Medulla oblongata (tissue), 1 donor: ENCODE data around the gene LIPC.

Experiments used
- DNase-seq: peaks from one replicate; pipeline ENCODE4 v3.0.0-alpha.2; 2015; ENCODE audit errors: extremely low spot score

Gene LIPC

DNA sequence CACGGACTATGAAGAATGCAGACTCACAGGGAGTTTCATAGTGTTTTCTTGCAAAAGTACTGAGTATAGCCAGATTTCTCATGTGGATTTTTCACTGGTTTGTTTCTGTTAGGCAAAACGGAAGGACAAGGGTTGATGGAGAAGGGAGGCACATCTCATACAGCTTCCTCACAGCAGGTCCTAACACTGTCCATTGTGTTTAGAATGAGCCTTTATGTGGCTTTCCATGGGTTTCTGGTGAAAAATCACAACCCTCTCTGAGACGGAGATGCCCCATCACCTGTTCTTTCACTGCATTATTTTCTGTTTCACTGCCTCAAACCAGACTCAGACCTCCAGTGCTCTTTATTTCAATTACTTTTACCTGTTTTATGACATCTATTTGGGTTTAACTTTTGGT lies 25.0 kb upstream of the LIPC start:
- DNase-seq = no peak

DNA sequence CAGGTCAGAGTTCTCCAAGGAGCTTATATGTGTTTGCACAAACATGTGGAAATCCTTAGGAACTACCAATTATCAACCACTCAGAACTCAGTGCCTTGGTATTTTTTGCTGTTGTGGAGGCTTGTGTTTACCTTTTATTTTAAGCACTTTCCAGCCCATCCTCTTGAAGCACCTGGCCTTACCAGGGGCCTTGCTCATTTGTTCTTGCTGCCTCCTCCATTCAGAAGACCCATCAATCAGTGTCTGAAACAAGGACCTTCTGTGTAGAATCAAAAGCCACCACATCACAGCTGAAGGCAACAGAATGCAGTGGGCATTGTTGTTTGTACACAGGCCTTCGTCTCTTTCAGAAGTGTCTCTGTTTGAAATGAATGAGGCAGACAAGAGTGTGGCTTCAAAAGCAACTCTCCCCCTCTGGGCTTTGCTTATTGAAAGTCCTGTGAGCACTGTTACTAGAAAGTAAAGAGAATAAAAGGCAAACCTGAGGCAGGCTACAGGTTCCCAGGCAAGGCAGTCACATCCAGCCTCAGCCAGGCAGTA lies 24.5 kb upstream of the LIPC start:
- peak; percentile 95 for DNase-seq

DNA sequence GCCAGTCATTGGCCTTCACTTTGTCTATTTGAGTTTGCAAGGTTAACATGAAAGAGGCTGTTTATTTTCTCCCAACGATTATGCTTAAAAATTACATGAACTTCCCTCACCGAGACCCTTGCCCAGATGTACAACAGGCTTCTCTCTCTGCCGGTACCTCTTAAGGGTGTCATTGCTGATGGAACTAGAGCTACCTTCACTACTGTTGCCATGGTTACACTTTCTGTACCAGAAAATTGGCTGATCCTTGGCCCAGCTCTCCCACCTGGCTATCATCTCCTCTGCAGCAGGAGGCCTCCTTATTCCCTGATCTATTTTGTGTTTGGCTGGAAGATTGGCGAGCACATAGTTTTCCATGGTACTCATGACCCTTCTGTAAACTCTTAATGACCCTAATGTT lies 24.0 kb upstream of the LIPC start:
- no peak for DNase-seq

DNA sequence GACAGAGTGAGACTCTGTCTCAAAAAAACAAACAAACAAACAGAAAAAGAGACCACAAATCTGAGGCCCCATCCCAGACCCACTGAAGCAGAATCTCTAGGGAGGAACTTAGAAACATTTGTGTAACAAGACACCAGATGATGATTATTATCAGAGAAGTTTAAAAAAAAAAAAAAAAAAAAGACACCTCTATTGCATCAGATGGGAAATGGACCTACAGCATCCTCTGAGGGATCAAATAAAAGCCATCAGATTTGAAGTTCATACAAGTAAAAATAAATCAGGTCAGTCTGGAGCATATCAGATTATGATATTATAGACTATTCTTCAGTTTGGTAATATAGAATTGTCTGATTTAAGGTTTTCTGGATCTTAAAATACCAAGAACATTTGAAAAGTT lies 21.9 kb upstream of the LIPC start:
- no peak for DNase-seq

DNA sequence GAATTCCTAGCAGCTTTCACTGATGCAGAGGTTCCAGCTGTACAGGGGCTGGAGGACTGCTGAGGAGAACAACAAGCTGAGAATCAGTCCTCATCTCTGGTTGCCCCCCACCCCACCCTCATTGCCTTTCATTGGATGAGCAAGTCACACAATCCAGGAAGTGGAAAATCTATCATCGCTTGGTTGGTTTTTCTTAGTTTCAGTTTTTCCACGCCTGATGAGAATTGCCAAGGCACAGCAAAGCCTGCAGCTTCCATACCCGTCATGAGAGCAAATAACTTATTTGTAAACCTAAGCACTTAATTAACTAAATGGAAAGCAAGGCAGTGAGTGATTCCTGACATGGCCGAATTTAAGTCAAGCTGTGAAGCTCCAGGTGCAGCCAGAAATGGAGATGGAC lies 21.4 kb upstream of the LIPC start:
- DNase-seq = peak; percentile 50

DNA sequence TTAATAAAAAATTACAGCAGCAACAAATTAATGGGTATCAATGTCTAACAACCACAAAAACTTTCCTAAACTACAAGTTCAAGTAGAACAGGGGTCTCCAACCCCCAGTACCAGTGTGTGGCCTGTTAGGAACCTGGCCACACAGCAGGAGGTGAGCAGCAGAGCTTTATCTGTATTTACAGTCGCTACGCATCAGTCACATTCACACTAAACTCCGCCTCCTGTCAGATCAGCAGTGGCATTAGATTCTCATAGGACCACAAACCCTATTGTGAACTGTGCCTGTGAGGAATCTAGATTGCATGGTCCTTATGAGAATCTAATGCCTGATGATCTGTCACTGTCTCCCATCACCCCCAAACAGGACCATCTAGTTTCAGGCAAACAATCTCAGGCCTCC lies 18.5 kb upstream of the LIPC start:
- DNase-seq = no peak

DNA sequence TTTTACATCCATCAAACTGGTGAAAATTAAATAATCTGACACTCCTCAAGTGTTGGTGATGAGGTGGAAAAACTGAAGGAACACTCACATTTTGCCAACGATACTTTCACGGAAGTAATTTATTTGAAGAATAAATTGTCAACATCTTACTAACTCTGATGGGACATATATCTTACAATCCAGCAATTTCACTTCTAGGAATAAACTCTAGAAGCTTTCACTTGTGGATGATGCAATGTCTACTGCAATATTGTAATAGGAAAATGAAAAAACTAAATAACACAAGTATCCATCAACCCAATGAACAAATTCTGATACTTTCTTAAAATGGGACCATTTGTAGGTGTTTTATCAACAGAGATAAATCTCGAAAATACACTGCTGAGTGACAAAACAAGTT lies 16.2 kb upstream of the LIPC start:
- DNase-seq = no peak

DNA sequence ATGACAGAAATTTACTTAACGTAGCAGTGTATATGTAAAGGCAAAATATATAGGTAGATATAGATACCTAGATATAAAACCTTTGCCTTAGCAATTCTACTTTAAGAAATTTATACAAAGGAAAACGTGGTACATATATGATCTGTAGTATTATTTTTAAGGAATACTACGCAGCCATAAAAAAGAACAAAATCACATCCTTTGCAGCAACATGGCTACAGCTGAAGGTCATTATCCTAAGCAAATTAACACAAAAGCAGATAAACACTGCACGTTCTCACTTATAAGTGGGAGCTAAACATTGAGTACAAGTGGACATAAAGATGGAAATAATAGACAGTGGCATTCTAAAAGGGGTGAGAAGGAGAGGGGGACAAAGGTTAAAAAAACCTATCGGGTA lies 14.8 kb upstream of the LIPC start:
- no peak for DNase-seq

DNA sequence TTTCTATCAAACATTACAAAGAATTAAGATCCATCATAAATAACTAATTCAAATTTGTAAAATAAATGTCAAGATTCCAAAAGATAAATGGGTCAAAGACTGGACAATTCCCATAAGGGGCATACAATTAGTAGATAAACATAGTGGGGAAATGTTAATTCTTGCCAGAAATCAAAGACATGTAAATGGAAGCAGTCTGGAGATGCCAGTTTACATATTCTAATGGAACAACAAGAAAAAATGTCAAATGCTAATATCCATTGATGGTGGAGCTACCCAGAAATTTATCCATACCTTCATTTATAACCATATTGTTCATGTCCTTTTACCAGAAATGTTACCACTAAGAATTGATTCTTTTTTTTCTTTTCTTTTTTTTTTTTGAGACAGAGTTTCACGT lies 13.7 kb upstream of the LIPC start:
- DNase-seq = no peak

DNA sequence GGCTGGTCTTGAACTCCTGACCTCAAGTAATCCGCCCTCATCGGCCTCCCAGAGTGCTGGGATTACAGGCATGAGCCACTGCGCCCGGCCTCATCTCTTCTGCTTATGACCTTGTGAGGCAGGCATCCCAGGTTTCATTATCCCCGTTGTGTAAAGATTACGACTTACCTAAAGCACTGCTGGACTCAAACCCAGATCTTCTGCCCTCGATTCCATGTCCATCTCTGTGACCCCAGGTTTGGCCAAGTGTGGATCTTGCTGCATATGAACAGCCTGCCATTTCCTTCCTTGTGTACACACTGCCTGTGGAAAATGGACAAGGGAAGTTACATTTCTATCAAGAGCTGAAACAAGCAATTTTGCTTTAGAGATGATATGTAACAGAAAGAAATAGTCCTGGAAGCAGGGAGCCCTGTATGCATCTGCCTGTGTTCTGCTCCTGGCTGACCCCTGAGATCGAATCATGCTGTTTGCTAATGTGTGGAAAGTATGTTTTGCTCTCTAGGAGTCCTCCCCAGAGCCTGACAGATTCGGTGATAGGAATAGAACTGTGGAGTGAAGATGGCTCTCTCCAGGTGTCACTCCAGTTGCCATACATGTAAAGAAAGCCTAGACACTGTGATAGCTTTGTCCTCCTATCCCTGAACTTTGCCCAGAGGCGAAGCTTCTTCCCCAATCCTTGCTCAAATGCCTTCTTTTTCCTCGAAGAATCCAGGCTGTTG lies 11.8 kb upstream of the LIPC start:
- no peak for DNase-seq

DNA sequence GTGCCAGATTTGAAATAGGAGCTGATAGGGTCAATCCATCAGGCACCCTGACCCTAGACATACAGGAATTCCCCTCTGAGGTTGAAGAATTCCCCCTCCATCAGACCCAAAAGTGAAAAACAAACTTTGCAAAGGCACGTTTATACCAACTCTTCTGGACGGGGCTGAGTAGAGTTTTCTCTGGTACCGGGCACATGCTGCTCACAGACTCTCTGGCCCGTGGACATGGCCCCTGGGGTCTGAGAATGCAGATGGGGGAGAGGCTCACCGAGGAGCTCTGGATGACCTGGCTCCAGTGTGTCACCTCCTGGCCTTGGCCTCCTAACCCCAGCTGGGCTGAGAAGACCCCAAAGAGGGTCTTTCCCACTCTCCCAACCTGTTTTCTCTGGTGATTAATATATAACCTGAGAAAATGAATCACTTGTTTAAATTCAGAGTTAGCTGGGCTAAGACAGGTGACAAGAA lies 11.2 kb upstream of the LIPC start:
- DNase-seq = no peak

DNA sequence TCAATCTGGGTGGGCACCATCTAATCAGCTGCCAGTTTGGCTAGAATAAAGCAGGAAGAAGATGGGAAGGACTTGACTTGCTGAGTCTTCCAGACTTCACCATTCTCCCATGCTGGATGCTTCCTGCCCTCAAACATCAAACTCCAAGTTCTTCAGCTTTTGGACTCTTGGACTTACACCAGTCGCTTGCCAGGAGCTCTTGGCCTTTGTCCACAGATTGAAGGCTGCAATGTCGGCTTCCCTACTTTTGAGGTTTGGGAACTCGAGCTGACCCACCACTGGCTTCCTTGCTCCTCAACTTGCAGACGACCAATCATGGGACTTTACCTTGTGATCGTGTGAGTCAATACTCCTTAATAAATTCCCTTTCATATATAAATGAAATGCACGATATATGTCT lies 8.6 kb upstream of the LIPC start:
- DNase-seq = no peak

DNA sequence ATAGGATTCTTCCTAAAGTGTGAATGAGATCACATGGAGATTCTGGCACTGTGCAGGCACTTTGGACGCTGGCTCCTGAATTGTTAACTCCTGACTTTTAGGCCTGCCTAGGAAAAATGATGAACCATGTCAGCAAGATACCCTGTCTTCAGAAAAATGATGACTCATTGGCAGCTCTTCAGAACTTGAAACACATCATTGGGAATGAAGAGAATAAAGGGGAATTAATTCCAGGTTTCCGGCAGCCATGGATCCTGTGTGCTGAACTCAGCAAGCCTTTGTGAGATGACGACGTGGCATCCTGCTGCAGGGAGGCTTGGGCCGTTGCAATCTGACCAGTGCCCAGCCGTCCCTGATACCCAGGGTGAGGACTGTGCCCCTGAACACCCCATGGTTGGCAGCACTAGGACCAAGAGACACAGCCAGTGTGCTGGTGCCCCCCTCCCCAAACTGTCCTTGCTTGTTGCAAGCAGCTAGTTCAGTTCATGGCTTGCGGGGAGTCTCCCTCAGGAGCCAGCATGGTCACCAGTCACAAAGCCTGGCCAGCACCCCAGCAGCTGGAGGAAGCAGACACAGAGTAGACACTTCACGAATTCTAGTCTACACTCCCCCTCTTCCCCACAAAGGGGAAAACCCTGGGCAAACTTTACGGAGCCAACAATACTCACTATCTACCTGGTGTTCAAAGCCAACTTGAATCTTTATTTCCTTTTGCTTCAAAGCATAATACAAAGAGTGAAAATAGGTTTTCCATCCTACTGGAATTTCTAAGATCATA lies 7.8 kb upstream of the LIPC start:
- DNase-seq = no peak

DNA sequence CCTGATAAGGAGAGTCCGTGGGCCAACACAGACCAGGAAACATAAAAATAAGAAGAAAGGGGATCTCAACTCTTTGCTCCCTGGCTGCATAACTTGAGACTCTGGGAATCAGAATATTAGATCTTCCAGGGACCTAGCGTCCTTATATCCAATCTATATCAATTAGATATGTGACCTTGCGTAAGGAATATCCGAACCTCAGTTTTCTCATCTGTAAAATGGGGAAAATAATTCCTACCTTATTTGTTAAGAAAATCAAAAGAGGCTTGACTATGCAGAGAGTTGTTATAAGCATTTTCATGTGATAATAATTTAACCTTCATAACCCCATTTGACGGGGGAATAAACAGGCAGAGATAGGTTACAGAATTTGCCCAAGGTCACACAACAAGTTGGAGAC lies 7.1 kb upstream of the LIPC start:
- DNase-seq = no peak

DNA sequence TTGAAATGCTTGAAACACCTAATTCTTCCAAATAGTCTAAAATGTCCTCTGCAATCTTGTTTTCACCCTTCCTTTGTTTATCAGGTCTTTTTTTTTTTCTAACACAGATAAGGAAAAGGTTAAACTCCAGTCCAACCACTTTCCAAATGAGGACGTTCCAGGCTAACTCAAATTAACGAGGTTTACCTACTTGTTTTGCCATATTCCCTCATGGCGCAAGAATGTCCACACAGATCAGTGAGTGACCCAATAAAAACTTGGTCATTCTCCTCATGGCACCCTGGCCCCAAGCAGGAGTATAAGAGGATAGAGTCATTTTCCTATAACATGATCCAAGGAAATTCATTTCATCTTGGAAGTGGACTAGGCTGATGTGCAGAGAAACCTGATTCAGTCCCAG lies 6.6 kb upstream of the LIPC start:
- no peak for DNase-seq

DNA sequence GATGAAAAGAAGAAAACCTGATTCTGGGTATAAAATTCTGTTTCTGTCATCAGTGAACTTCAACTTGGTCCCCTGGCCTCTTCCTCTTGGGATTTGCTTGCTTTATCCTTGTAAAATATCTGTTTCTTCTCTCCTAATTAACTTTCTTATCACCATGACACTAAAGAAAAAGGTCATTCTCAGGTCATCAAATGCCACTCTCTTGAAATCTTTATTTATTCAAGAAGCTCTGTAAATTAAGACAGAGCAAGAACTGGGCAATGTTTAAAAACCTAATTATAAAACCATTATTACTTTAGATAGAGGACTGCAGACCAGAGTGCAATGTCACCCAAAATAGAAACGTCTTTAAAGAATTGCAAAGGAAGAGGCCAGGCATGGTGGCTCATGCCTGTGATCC lies 6.0 kb upstream of the LIPC start:
- DNase-seq = no peak

DNA sequence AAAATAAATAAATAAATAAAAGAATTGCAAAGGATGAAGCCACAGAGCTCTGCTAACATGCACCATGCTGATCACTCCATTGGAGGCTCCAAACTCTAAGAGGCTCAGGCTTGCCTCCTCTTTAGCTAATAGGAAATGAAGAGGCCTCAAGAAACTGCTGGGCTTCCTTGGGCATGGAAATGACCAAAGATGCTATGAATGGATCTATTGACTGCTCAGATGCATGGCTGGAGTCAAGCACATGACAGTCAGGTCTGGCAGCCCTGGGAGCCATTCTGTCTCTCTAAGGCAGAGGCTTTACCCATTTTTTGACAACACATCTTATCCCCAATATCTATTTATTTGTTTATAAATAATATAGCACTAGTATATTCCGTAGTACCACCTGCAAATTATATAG lies 5.3 kb upstream of the LIPC start:
- no peak for DNase-seq

DNA sequence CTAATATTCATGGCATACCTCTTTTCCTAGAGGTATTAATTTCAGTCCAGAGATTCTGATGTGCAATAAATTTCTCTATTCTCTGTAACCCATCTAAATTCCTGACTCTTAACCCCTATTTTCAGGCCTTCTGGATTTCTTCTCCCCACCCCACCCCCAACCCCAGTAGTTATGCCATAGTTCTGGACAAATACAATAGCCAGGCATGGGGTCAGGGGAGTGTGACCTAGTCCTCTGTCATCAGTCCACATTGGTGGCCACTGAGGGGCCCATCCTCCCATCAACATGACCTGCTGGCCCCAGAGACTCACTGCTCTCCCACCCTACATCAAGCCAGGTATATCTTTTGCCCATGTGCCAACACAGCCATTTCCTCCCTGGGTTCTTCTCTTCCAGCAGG lies 3.8 kb upstream of the LIPC start:
- no peak for DNase-seq

DNA sequence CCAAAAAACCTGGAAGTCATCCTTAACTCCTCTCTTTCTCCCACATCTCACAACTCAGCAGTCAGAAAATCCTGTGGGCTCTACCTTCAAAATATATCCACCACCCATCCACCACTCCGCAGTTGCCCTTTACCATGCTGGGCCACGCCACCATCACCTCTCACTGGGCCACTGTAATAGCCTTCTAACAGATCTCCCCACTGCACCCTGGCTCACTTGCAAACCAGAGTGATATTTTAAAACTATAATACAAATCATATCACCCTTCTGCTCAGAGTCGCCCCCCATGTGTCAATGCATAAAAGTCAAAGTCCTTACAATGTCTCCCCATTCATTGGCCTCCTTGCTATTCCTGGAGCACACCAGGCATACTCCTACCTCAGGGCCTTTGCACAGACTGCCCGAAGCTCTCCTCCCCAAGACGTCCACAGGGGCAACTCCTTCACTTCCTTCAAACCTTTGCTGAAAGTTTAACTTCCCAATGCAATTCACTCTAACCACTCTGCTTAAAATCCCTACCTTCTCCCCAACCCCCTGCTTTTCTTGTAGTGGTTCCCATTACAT lies 1.5 kb upstream of the LIPC start:
- no peak for DNase-seq

DNA sequence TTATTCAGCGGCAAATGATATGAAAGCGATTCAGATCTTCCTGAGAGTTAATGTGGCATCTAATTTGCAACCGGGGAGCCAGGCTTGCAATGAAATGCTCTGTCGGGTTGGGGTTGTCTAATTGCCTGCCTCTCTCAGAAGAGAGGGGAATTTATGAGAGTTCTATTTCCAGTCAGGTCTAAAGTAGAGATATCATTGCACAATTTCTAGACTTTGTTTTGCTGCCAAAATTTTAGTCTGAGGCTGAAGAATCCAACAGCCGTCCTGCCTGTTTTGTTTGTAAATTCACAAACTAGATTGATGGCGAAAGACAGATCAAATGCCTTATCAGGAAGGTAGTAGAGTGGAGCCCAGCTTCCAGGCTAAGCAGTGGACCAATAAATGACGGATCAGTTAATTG lies 610 bp downstream of the LIPC start:
- no peak for DNase-seq

DNA sequence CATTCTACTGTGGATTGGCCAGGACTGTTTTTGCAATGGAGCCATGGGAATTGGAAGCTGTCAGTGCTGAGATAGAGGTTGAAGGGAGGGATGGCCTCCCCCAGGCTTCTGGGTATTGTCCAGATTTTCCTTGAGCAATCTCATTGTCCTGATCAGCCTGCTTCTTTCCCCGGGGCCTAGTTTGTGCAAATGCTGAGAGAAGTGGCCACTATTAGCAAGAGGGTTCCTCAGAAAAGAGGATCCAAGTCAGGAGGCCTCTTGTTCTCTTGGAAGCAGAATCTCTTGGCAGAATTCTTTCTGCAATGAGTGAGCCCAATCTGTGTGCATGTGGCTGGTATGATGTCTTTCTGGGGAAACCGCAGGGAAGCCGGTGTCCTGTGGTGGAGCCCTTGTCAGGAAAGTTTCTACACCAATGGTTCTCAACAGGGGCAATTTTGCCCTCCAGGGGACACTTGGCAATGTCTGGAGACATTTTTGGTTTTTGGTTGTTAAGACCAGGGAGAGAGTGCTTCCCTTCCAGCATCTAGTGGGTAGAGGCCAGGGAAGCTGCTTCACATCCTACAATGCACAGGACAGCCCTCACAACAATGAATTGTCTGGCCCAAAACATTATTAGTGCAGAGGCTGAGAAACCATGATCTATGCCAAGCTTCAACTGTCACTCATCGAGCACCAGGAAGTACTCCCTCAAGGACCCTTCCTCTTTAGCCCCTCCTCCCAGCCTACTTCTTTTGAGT lies 2.0 kb downstream of the LIPC start:
- DNase-seq = peak; percentile 74

DNA sequence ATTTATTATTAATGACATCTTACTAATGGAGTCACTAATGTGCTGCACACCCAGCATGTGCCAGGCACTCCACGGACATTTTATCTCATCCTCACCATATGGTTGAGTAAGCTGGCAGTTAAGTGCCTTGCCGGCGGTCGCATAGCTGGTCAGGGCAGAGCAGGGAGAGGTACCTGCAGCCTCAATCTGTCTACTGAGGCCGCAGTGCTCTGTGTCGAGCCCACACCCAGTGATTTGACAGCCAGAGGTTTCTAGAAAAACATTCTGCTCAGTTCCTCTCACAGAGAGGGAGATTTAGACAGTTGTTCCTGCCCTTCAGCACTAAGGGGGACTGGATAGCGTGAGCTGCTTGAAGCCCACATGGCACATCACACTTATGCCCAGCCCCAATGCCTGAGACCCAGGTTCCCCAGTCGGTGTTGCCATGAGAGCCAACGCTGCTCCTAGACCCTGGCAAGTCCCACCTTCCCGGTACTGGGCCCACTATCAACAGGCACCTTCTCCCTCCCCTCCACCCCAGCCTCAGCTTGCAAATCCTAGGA lies 2.6 kb downstream of the LIPC start:
- DNase-seq = no peak
